Mammary epithelial cell (primary cell): ENCODE measurements around the gene ACER1.
A peak's percentile ranks its signal among the peaks of the same experiment; 100 is the strongest.

Source experiments
- CTCF ChIP-seq, 2 donors: IDR thresholded peaks in 1 of 2; conservative IDR thresholded peaks in 1 of 2; 2 replicates each; pipeline ENCODE4 v1.5.1; 2011 to 2012; ENCODE audit warnings: inconsistent platforms in 2 of 2, low read length in 2 of 2, mild to moderate bottlenecking in 2 of 2, control low read depth in 1 of 2, low read depth in 1 of 2; ENCODE audit not compliant: insufficient read depth in 1 of 2; ENCODE audit errors: extremely low read depth in 1 of 2
- EZH2 ChIP-seq: IDR thresholded peaks from 2 replicates; pipeline ENCODE4 v1.6.1; 2012; ENCODE audit warnings: low read length, inconsistent platforms, borderline replicate concordance

GRCh38 chr19:6354098-6354674, 20.8 kb upstream of the ACER1 start:
- TF ChIP-seq CTCF (conservative IDR thresholded peaks at IDR 0.05 in 1 of 2, IDR thresholded peaks at IDR 0.05 in 1 of 2; ENCODE audit: extremely low read depth in 1 of 2, insufficient read depth in 1 of 2, low read depth in 1 of 2, low read length in 2 of 2), result peak; percentile 28 to 53
- no peak for TF ChIP-seq EZH2
